OCI-LY1 (cell line): ENCODE results near the gene MAPK1IP1L.

Experiments
- H2AFZ ChIP-seq: fragments of 200-600 bp; sonication (generic), shearing (Covaris generic); 2 replicates; pipeline ENCODE4 v1.6.0; 2014; ENCODE audit warnings: antibody characterized with exemption, mild to moderate bottlenecking, low read length
- H3F3A ChIP-seq: fragments of 200-600 bp; sonication (generic), shearing (Covaris generic); 2 replicates; pipeline ENCODE4 v1.6.0; 2014; ENCODE audit warnings: mild to moderate bottlenecking, antibody characterized with exemption, low read length, moderate library complexity; ENCODE audit not compliant: insufficient read depth
- H3K27ac ChIP-seq: fragments of 200-600 bp; sonication (generic); 2 replicates; pipeline ENCODE4 v1.5.1; 2014; ENCODE audit warnings: low read length, mixed run types, mild to moderate bottlenecking, low read depth; ENCODE audit not compliant: poor library complexity, severe bottlenecking
- H3K27me3 ChIP-seq: fragments of 200-600 bp; sonication (generic); 2 replicates; pipeline ENCODE4 v1.6.0; 2014; ENCODE audit warnings: antibody characterized with exemption, mild to moderate bottlenecking, low read length, moderate library complexity; ENCODE audit not compliant: insufficient read depth
- H3K36me3 ChIP-seq: fragments of 200-600 bp; sonication (generic); 2 replicates; pipeline ENCODE4 v1.6.1; 2014; ENCODE audit warnings: mild to moderate bottlenecking, antibody characterized with exemption, low read length, moderate library complexity, mixed read lengths; ENCODE audit not compliant: insufficient read depth
- H3K4me1 ChIP-seq: fragments of 200-600 bp; sonication (generic); 2 replicates; pipeline ENCODE4 v1.5.1; 2014; ENCODE audit warnings: mild to moderate bottlenecking, low read length, moderate library complexity; ENCODE audit not compliant: insufficient read depth, severe bottlenecking
- H3K4me2 ChIP-seq: fragments of 200-600 bp; sonication (generic), shearing (Covaris generic); 2 replicates; pipeline ENCODE4 v1.6.1; 2014; ENCODE audit warnings: low read length
- H3K4me3 ChIP-seq: fragments of 200-600 bp; sonication (generic); 2 replicates; pipeline ENCODE4 v1.5.1; 2014; ENCODE audit warnings: low read length, low read depth, mild to moderate bottlenecking, mixed read lengths; ENCODE audit not compliant: poor library complexity, severe bottlenecking
- H3K79me2 ChIP-seq: fragments of 200-600 bp; shearing (Covaris generic); 2 replicates; pipeline ENCODE4 v1.6.1; 2016; ENCODE audit warnings: mixed run types, low read length, mixed read lengths; ENCODE audit not compliant: insufficient read depth
- H3K9ac ChIP-seq: fragments of 200-600 bp; sonication (generic), shearing (Covaris generic); 2 replicates; pipeline ENCODE4 v1.6.1; 2014; ENCODE audit warnings: mild to moderate bottlenecking, low read length, mixed read lengths
- H3K9me2 ChIP-seq: fragments of 200-600 bp; sonication (generic), shearing (Covaris generic); 2 replicates; pipeline ENCODE4 v1.6.1; 2014; ENCODE audit warnings: low read depth, mild to moderate bottlenecking, low read length, mixed read lengths
- H3K9me3 ChIP-seq: fragments of 200-600 bp; shearing (Covaris generic); 2 replicates; pipeline ENCODE4 v1.6.1; 2014; ENCODE audit warnings: low read length, mixed read lengths
- H4K20me1 ChIP-seq: fragments of 200-600 bp; sonication (generic), shearing (Covaris generic); 2 replicates; pipeline ENCODE4 v1.6.0; 2016; ENCODE audit warnings: mild to moderate bottlenecking, low read length; ENCODE audit not compliant: insufficient read depth
- EZH2 ChIP-seq: fragments of 200-600 bp; sonication (generic), shearing (Covaris generic); IDR thresholded peaks from 2 replicates; pipeline ENCODE4 v1.8.0; 2017; ENCODE audit warnings: borderline replicate concordance, mixed run types, mild to moderate bottlenecking, antibody characterized with exemption, low read length, moderate library complexity, mixed read lengths
- TF ChIP-seq, protein P1 (sequence below): fragments of 200-600 bp; sonication (generic), shearing (Covaris generic); IDR thresholded peaks from 2 replicates; pipeline ENCODE4 v1.5.1; 2017; ENCODE audit warnings: mild to moderate bottlenecking, antibody characterized with exemption, low read length, moderate library complexity, mixed read lengths

Gene MAPK1IP1L

GRCh38 chr14:55045087-55045486 lies 6.4 kb upstream of the MAPK1IP1L start:
- H3K4me1 ChIP-seq, result no peaks in the 10 kb centered on the region
- 0 out of 2 replicates have a peak, but pooled peaks cover 7% of the 10 kb centered on the region for H3F3A ChIP-seq
- no peaks in the 10 kb centered on the region for H4K20me1 ChIP-seq
- no peak overlapping the region for H3K4me3 ChIP-seq
- no peak overlapping the region for H3K27ac ChIP-seq
- H3K9me2 ChIP-seq, result no peaks in the 10 kb centered on the region
- H3K9me3 ChIP-seq, result no peaks in the 10 kb centered on the region
- TF ChIP-seq, protein P1, sequence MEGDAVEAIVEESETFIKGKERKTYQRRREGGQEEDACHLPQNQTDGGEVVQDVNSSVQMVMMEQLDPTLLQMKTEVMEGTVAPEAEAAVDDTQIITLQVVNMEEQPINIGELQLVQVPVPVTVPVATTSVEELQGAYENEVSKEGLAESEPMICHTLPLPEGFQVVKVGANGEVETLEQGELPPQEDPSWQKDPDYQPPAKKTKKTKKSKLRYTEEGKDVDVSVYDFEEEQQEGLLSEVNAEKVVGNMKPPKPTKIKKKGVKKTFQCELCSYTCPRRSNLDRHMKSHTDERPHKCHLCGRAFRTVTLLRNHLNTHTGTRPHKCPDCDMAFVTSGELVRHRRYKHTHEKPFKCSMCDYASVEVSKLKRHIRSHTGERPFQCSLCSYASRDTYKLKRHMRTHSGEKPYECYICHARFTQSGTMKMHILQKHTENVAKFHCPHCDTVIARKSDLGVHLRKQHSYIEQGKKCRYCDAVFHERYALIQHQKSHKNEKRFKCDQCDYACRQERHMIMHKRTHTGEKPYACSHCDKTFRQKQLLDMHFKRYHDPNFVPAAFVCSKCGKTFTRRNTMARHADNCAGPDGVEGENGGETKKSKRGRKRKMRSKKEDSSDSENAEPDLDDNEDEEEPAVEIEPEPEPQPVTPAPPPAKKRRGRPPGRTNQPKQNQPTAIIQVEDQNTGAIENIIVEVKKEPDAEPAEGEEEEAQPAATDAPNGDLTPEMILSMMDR, result no peak
- TF ChIP-seq EZH2, result no peak
- H3K9ac ChIP-seq, result no peak overlapping the region
- H2AFZ ChIP-seq, result no peak overlapping the region
- H3K36me3 ChIP-seq, result peaks cover 22% of the 10 kb centered on the region
- no peaks in the 10 kb centered on the region for H3K27me3 ChIP-seq
- no peak overlapping the region for H3K4me2 ChIP-seq
- H3K79me2 ChIP-seq, result no peaks in the 10 kb centered on the region

GRCh38 chr14:55047301-55048053 lies 4.0 kb upstream of the MAPK1IP1L start:
- H3K9me3 ChIP-seq, result no peaks in the 10 kb centered on the region
- 0 out of 2 replicates have a peak, but pooled peaks cover 7% of the 10 kb centered on the region for H3F3A ChIP-seq
- H3K36me3 ChIP-seq, result peaks cover 15% of the 10 kb centered on the region
- H2AFZ ChIP-seq, result no peak overlapping the region
- H4K20me1 ChIP-seq, result no peaks in the 10 kb centered on the region
- no peak overlapping the region for H3K4me3 ChIP-seq
- TF ChIP-seq, protein P1, result no peak
- H3K9me2 ChIP-seq, result no peaks in the 10 kb centered on the region
- peaks cover 9% of the 10 kb centered on the region for H3K4me1 ChIP-seq
- H3K27me3 ChIP-seq, result no peaks in the 10 kb centered on the region
- H3K9ac ChIP-seq, result no peak overlapping the region
- H3K27ac ChIP-seq, result no peak overlapping the region
- H3K79me2 ChIP-seq, result peaks cover 6% of the 10 kb centered on the region
- H3K4me2 ChIP-seq, result no peak overlapping the region

DNA sequence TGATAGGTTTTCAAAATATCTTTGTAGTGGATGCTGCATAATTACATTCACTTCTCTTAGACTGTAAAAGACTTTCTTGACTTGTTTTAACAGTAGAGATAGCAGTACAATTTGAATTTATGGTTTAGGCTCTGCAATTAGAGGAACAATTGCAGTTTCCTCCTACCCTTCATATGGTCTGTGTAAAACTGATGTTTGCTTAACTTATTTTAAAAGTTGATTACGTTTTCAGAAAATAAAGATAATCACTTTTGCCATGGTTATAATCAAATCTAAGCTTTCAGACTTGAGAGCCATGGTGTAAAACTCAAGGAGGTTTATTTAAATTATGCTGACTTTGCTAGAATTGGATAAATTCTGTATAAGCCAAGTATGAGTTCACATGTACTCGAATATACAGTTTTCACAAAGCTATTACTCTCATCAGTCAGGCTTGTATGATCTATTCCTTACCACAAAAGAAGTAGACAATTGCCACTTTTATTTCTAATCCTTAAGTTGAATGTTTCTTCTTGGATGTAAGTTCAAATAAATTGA lies 2.5 kb upstream of the MAPK1IP1L start:
- H3K4me3 ChIP-seq, result no peak overlapping the region
- H3K4me2 ChIP-seq, result no peak overlapping the region
- H3K27me3 ChIP-seq, result no peaks in the 10 kb centered on the region
- no peaks in the 10 kb centered on the region for H4K20me1 ChIP-seq
- no peak overlapping the region for H3K9ac ChIP-seq
- H2AFZ ChIP-seq, result no peak overlapping the region
- no peak for TF ChIP-seq EZH2
- TF ChIP-seq, protein P1, result no peak
- peaks cover 21% of the 10 kb centered on the region for H3K79me2 ChIP-seq
- H3K27ac ChIP-seq, result no peak overlapping the region
- 0 out of 2 replicates have a peak, but pooled peaks cover 7% of the 10 kb centered on the region for H3F3A ChIP-seq
- peaks cover 14% of the 10 kb centered on the region for H3K36me3 ChIP-seq
- H3K9me3 ChIP-seq, result no peaks in the 10 kb centered on the region
- no peaks in the 10 kb centered on the region for H3K9me2 ChIP-seq
- H3K4me1 ChIP-seq, result peaks cover 22% of the 10 kb centered on the region
